Activated T-helper 9 cell treated with anti-CD3 and anti-CD28 coated beads, Interleukin-2, amount 50 U/mL, for 16 hours (primary cell): ENCODE results near the gene PLEKHG3.
A peak's percentile ranks its signal among the peaks of the same experiment; 100 is the strongest.
"Not testable (repeated sequence)": the region's sequence is repeated elsewhere in the genome, so short reads cannot be mapped to it uniquely, and the experiment has no call there.

ENCODE experiments used
- DNase-seq: peaks from one replicate; pipeline ENCODE4 v3.0.0-alpha.2; 2020; ENCODE audit warnings: low read depth

The PLEKHG3 gene

GRCh38 chr14:64688031-64688430, 16.2 kb upstream of the PLEKHG3 start:
- no peak for DNase-seq

GRCh38 chr14:64688811-64689281, 15.4 kb upstream of the PLEKHG3 start:
- DNase-seq, result no peak

GRCh38 chr14:64689289-64689688, 14.9 kb upstream of the PLEKHG3 start:
- DNase-seq, result no peak

- DNase-seq, result not testable (repeated sequence)
These were observed 13.6 kb upstream of the PLEKHG3 start for GRCh38 chr14:64690607-64691006.

GRCh38 chr14:64691376-64691775, 12.8 kb upstream of the PLEKHG3 start:
- no peak for DNase-seq

GRCh38 chr14:64692189-64692985, 11.8 kb upstream of the PLEKHG3 start:
- DNase-seq, result no peak

GRCh38 chr14:64692986-64693809, 11.0 kb upstream of the PLEKHG3 start:
- no peak for DNase-seq

- DNase-seq, result no peak
These were observed 10.4 kb upstream of the PLEKHG3 start for GRCh38 chr14:64693810-64694165.

- no peak for DNase-seq
These were observed 9.2 kb upstream of the PLEKHG3 start for GRCh38 chr14:64695071-64695470.

GRCh38 chr14:64696355-64696857, 7.8 kb upstream of the PLEKHG3 start:
- DNase-seq, result no peak

GRCh38 chr14:64698903-64699302, 5.3 kb upstream of the PLEKHG3 start:
- no peak for DNase-seq

- DNase-seq, result no peak
These were observed 3.9 kb upstream of the PLEKHG3 start for GRCh38 chr14:64700290-64700689.

- DNase-seq, result no peak
These were observed 3.3 kb upstream of the PLEKHG3 start for GRCh38 chr14:64700894-64701293.

GRCh38 chr14:64701660-64702059, 2.6 kb upstream of the PLEKHG3 start:
- no peak for DNase-seq

GRCh38 chr14:64702493-64703394, 1.5 kb upstream of the PLEKHG3 start:
- peak; percentile 24 for DNase-seq

GRCh38 chr14:64703395-64704142, 655 bp upstream of the PLEKHG3 start:
- DNase-seq, result no peak

- peak; percentile 13 for DNase-seq
These were observed 638 bp downstream of the PLEKHG3 start for GRCh38 chr14:64704743-64705380.

GRCh38 chr14:64705381-64706118, 1.3 kb downstream of the PLEKHG3 start:
- peak; percentile 16 for DNase-seq

GRCh38 chr14:64706119-64706592, 1.9 kb downstream of the PLEKHG3 start:
- DNase-seq, result no peak
